Choroid plexus epithelial cell (primary cell): ENCODE data around the gene SLC6A9.

Source experiments
- DNase-seq: peaks from one replicate; pipeline ENCODE4 v3.0.0-alpha.2; 2010; ENCODE audit warnings: low read depth
- H3K4me3 ChIP-seq: 2 replicates; pipeline ENCODE4 v1.5.1; 2011; ENCODE audit warnings: low read depth, mild to moderate bottlenecking, control low read depth, low read length, moderate library complexity
- TF ChIP-seq, protein P1 (sequence below): conservative IDR thresholded peaks from 2 replicates; pipeline ENCODE4 v1.5.1; 2011; ENCODE audit warnings: low read depth, mild to moderate bottlenecking, control low read depth, inconsistent platforms, low read length, moderate library complexity

The SLC6A9 gene

DNA sequence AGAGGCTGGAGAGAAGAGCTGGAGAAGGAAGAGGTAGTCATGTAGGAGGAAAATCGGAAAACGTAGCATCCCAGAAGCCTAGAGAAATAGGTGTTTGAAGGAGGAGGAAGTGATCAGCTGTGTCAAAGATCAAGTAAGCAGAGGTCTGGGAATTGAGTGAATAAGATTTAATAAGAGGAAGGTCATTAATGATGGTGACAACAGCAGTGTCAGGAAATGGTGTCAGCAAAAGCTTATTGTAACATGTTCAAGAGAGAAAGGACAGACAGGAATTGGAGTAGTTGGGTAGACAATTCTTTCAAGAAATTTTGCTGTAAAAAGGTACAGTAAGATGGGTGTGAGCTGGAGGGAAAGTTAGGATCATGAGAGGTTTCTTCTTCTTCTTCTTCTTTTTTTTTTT is 41.6 kb upstream of the SLC6A9 start:
- no peak overlapping the region for H3K4me3 ChIP-seq
- TF ChIP-seq, protein P1, sequence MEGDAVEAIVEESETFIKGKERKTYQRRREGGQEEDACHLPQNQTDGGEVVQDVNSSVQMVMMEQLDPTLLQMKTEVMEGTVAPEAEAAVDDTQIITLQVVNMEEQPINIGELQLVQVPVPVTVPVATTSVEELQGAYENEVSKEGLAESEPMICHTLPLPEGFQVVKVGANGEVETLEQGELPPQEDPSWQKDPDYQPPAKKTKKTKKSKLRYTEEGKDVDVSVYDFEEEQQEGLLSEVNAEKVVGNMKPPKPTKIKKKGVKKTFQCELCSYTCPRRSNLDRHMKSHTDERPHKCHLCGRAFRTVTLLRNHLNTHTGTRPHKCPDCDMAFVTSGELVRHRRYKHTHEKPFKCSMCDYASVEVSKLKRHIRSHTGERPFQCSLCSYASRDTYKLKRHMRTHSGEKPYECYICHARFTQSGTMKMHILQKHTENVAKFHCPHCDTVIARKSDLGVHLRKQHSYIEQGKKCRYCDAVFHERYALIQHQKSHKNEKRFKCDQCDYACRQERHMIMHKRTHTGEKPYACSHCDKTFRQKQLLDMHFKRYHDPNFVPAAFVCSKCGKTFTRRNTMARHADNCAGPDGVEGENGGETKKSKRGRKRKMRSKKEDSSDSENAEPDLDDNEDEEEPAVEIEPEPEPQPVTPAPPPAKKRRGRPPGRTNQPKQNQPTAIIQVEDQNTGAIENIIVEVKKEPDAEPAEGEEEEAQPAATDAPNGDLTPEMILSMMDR = no peak
- DNase-seq = no peak

DNA sequence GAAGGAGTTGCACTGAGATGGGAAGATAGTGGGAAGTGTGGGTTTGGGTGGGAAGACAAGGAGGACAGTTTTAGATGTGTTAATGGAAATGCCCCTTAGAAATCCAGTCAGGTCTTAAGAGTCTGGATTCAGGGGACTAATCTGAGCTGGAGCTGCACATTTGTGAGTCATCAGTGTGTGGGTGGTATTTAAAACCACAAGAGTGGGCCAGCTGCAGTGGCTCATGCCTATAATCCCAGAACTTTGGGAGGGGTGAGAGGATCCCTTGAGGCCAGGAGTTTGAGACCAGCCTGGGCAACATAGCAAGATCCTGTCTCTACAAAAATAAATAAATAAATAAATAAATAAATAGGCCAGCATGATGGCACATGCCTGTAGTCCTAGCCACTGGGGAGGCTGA is 40.9 kb upstream of the SLC6A9 start:
- peak; percentile 89 for DNase-seq
- TF ChIP-seq, protein P1 = no peak
- no peak overlapping the region for H3K4me3 ChIP-seq

DNA sequence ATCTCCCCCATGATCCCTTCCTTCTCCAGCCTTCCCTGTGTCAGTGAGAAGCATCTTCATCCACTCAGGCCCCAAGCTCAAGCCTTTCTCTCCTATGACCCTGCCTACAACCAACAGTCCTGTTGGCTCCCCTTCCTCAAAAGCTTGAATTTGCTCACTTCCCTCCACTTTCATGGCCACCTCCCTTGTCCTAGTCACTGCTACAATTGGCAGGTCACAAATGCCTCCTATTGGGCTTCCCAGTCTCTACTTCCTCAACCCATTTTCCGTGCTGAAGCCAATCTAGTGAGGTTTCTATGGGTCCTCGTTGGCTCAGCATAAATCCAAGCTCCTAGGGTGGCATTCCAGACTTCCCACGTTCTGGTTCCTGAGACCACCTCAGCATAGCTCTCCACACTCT is 40.2 kb upstream of the SLC6A9 start:
- H3K4me3 ChIP-seq = no peak overlapping the region
- TF ChIP-seq, protein P1 = no peak
- no peak for DNase-seq

DNA sequence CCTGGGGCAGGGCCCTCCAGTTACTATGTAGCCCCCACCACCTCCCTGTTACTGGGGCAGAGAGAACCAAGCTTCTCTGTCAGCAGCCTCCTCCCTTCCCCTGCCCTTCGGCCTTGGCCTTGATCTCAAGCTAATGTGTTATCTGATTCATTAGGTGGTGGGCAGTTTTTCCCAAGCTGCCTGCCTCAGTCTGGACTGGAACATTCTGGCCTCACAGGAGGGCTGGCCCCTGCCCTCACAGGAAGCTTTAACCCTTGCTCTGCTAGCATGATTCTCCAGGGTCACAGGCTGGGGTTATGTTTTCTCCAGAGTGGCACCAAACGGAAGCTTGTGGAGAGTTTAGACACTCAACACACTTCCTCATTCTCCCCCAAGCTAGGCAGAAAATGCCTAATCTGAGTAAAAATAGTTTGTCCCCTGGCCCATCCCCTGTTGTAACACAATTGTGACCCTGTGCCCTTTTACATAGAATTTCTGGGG is 37.2 kb upstream of the SLC6A9 start:
- no peak for DNase-seq
- H3K4me3 ChIP-seq = no peak overlapping the region
- TF ChIP-seq, protein P1 = no peak

DNA sequence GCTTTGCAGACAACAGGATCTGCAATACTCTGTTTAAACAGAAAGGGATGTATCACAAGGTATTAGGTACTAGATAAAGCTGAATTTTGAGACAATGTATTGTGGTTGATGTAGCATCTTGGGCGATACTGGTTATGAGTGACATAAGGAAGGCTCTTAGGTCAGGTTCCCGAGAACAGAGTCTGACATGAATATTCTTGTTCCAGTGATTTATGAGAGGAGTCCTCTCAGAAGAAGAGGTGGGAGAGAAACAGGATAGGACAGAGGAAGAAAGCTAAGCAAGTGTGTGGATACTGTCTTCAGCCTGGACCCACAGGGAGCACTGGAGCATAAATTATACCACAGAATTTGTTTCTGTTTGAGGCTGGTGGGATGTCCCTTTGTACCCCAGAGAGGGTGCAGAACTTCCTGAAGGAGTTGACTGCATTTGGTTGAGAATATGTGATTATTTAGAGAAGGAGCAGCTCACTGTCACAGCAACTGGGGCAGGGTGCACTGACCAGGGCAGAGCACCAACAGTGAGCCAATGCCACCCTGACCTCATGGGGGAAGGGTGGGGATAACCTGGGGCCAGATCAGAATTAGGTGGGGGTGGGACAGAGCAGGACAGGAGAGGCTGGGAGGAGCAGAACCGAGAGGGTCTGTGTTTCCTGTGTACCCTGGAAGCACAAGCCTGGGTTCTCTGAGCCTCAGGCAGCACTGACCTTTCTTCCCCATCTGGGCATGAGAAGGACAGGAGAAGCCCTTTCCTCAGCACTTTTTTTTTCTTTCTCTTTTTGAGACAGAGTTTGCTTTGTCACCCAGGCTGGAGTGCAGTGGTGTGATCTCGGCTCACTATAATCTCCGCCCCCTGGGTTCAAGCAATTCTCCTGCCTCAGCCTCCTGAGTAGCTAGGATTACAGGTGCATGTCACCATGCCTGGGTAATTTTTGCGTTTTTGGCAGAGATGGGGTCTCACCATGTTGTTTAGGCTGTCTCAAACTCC is 36.3 kb upstream of the SLC6A9 start:
- no peak for DNase-seq
- TF ChIP-seq, protein P1 = no peak
- H3K4me3 ChIP-seq = no peak overlapping the region

DNA sequence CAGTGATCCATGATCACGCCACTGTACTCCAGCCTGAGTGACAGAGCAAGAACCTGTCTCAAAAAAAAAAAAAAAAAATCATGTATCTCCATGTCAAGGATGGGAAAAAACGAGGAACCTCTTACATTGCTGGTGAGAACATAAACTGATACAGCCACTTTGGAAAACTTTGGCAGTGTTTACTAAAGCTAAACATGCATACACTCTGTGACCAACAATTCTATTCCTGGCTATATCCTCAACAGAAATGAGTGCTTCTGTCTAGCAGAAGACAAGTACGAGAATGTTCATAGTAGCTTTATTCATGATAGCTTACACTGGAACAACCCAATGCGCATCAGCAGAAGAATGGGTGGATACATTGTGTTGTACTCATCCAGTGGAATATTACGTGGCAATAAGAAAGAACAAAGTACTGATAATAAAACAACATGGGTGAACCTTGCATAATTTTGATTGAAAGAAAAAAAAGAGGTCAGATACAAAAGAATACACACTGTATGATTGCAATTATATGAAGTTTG is 31.5 kb upstream of the SLC6A9 start:
- DNase-seq = no peak
- no peak overlapping the region for H3K4me3 ChIP-seq
- TF ChIP-seq, protein P1 = no peak
